Activated naive CD8-positive, alpha-beta T cell treated with anti-CD3 and anti-CD28 coated beads for 36 hours (primary cell): Measurements from ENCODE around the gene ZSCAN21. TPM values are rescaled to one million over a fixed set of nuclear protein-coding genes. Genes with fewer than 3 reads are reported as not detected.
A peak's percentile ranks its signal among the peaks of the same experiment; 100 is the strongest.

Source experiments
- DNase-seq: peaks from one replicate; pipeline ENCODE4 v3.0.0; 2021
- H3K27ac Mint-ChIP-seq: one replicate; pipeline ENCODE4 v1.8.0; 2022; ENCODE audit warnings: mild to moderate bottlenecking, moderate library complexity, mixed read lengths
- H3K27me3 Mint-ChIP-seq: one replicate; pipeline ENCODE4 v1.8.0; 2022; ENCODE audit warnings: mild to moderate bottlenecking, mixed read lengths
- H3K36me3 Mint-ChIP-seq: one replicate; pipeline ENCODE4 v1.8.0; 2021; ENCODE audit warnings: mild to moderate bottlenecking, mixed read lengths
- H3K4me1 Mint-ChIP-seq: one replicate; pipeline ENCODE4 v1.8.0; 2021; ENCODE audit warnings: mixed read lengths
- H3K4me3 Mint-ChIP-seq: one replicate; pipeline ENCODE4 v1.8.0; 2022; ENCODE audit warnings: mild to moderate bottlenecking, moderate library complexity, mixed read lengths
- H3K9me3 Mint-ChIP-seq: one replicate; pipeline ENCODE4 v1.8.0; 2022; ENCODE audit warnings: mixed read lengths
- total RNA-seq, 2 experiments: library from RNA; stranded (reverse); gene quantifications; one replicate each; pipeline ENCODE4 v1.2.3, GENCODE V29; 2021

ZSCAN21 gene
- total RNA-seq, 2 experiments from 2014 or later = 9.0 to 9.4 TPM

- no peak for DNase-seq
- peaks cover 18% of the 10 kb centered on the region for H3K4me1 Mint-ChIP-seq
- no peaks in the 10 kb centered on the region for H3K9me3 Mint-ChIP-seq
- peaks cover 2% of the 10 kb centered on the region for H3K36me3 Mint-ChIP-seq
- no peak overlapping the region for H3K4me3 Mint-ChIP-seq
- H3K27ac Mint-ChIP-seq = no peak overlapping the region
- H3K27me3 Mint-ChIP-seq = no peaks in the 10 kb centered on the region
These were observed 3.6 kb downstream of the ZSCAN21 start for GRCh38 chr7:100053215-100053614.

GRCh38 chr7:100057006-100057405 is 7.4 kb downstream of the ZSCAN21 start:
- H3K36me3 Mint-ChIP-seq = peaks cover 8% of the 10 kb centered on the region
- H3K27me3 Mint-ChIP-seq = no peaks in the 10 kb centered on the region
- H3K9me3 Mint-ChIP-seq = no peaks in the 10 kb centered on the region
- H3K27ac Mint-ChIP-seq = no peak overlapping the region
- H3K4me3 Mint-ChIP-seq = no peak overlapping the region
- no peaks in the 10 kb centered on the region for H3K4me1 Mint-ChIP-seq
- no peak for DNase-seq

- H3K36me3 Mint-ChIP-seq = peaks cover 8% of the 10 kb centered on the region
These were observed 9.7 kb downstream of the ZSCAN21 start for GRCh38 chr7:100059251-100059739.

GRCh38 chr7:100061518-100062193 is 12.1 kb downstream of the ZSCAN21 start:
- Mint-ChIP-seq H3K27me3 (no peaks in the 10 kb centered on the region), H3K27ac (peak overlapping the region; percentile 6), H3K4me1 (no peaks in the 10 kb centered on the region), H3K9me3 (no peaks in the 10 kb centered on the region), H3K4me3 (no peak overlapping the region), H3K36me3 (peaks cover 10% of the 10 kb centered on the region)
- no peak for DNase-seq

More at GRCh38 chr7:100059251-100059739, 9.7 kb downstream of the ZSCAN21 start:
- no peak overlapping the region for H3K4me3 Mint-ChIP-seq
- no peak for DNase-seq
- H3K4me1 Mint-ChIP-seq = no peaks in the 10 kb centered on the region
- no peaks in the 10 kb centered on the region for H3K9me3 Mint-ChIP-seq
- no peaks in the 10 kb centered on the region for H3K27me3 Mint-ChIP-seq
- H3K27ac Mint-ChIP-seq = no peak overlapping the region

- no peaks in the 10 kb centered on the region for H3K9me3 Mint-ChIP-seq
- H3K27ac Mint-ChIP-seq = no peak overlapping the region
- no peak overlapping the region for H3K4me3 Mint-ChIP-seq
- H3K27me3 Mint-ChIP-seq = no peaks in the 10 kb centered on the region
- H3K36me3 Mint-ChIP-seq = peaks cover 17% of the 10 kb centered on the region
- DNase-seq = no peak
- no peaks in the 10 kb centered on the region for H3K4me1 Mint-ChIP-seq
These were observed 13.8 kb downstream of the ZSCAN21 start for GRCh38 chr7:100063376-100063775.

GRCh38 chr7:100064162-100064561 is 14.6 kb downstream of the ZSCAN21 start:
- Mint-ChIP-seq H3K27ac (no peak overlapping the region), H3K4me1 (no peaks in the 10 kb centered on the region), H3K4me3 (no peak overlapping the region), H3K9me3 (no peaks in the 10 kb centered on the region), H3K36me3 (peaks cover 17% of the 10 kb centered on the region), H3K27me3 (no peaks in the 10 kb centered on the region)
- no peak for DNase-seq

- Mint-ChIP-seq H3K4me3 (no peak overlapping the region), H3K36me3 (peaks cover 27% of the 10 kb centered on the region), H3K4me1 (no peaks in the 10 kb centered on the region), H3K27ac (no peak overlapping the region), H3K27me3 (no peaks in the 10 kb centered on the region), H3K9me3 (peaks cover 7% of the 10 kb centered on the region)
- DNase-seq = no peak
These were observed 16.0 kb downstream of the ZSCAN21 start for GRCh38 chr7:100065452-100066186.

- peaks cover 21% of the 10 kb centered on the region for H3K9me3 Mint-ChIP-seq
- no peak for DNase-seq
- H3K4me3 Mint-ChIP-seq = no peak overlapping the region
- no peaks in the 10 kb centered on the region for H3K4me1 Mint-ChIP-seq
- no peak overlapping the region for H3K27ac Mint-ChIP-seq
- peaks cover 39% of the 10 kb centered on the region for H3K36me3 Mint-ChIP-seq
- H3K27me3 Mint-ChIP-seq = no peaks in the 10 kb centered on the region
These were observed 17.4 kb downstream of the ZSCAN21 start for GRCh38 chr7:100066953-100067352.

- peaks cover 30% of the 10 kb centered on the region for H3K9me3 Mint-ChIP-seq
- H3K27me3 Mint-ChIP-seq = no peaks in the 10 kb centered on the region
- H3K27ac Mint-ChIP-seq = no peak overlapping the region
- H3K36me3 Mint-ChIP-seq = peaks cover 69% of the 10 kb centered on the region
- DNase-seq = no peak
- no peak overlapping the region for H3K4me3 Mint-ChIP-seq
- no peaks in the 10 kb centered on the region for H3K4me1 Mint-ChIP-seq
These were observed 20.4 kb downstream of the ZSCAN21 start for GRCh38 chr7:100069991-100070390.

- H3K36me3 Mint-ChIP-seq = peaks cover 78% of the 10 kb centered on the region
- no peaks in the 10 kb centered on the region for H3K27me3 Mint-ChIP-seq
- peaks cover 30% of the 10 kb centered on the region for H3K9me3 Mint-ChIP-seq
- H3K4me1 Mint-ChIP-seq = no peaks in the 10 kb centered on the region
- H3K27ac Mint-ChIP-seq = no peak overlapping the region
- no peak for DNase-seq
- H3K4me3 Mint-ChIP-seq = no peak overlapping the region
These were observed 21.6 kb downstream of the ZSCAN21 start for GRCh38 chr7:100071018-100071723.

GRCh38 chr7:100072462-100072861 is 22.9 kb downstream of the ZSCAN21 start:
- H3K4me3 Mint-ChIP-seq = no peak overlapping the region
- H3K9me3 Mint-ChIP-seq = peaks cover 30% of the 10 kb centered on the region
- H3K27me3 Mint-ChIP-seq = no peaks in the 10 kb centered on the region
- peaks cover 77% of the 10 kb centered on the region for H3K36me3 Mint-ChIP-seq
- no peak for DNase-seq
- H3K4me1 Mint-ChIP-seq = peaks cover 3% of the 10 kb centered on the region
- H3K27ac Mint-ChIP-seq = no peak overlapping the region

- peak overlapping the region; percentile 54 for H3K27ac Mint-ChIP-seq
- H3K27me3 Mint-ChIP-seq = no peaks in the 10 kb centered on the region
These were observed 25.3 kb downstream of the ZSCAN21 start for GRCh38 chr7:100074841-100075240.

GRCh38 chr7:100075418-100075817 is 25.8 kb downstream of the ZSCAN21 start:
- peaks cover 25% of the 10 kb centered on the region for H3K9me3 Mint-ChIP-seq
- H3K27ac Mint-ChIP-seq = no peak overlapping the region
- DNase-seq = no peak

More at GRCh38 chr7:100074841-100075240, 25.3 kb downstream of the ZSCAN21 start:
- Mint-ChIP-seq H3K9me3 (peaks cover 29% of the 10 kb centered on the region), H3K4me3 (no peak overlapping the region), H3K36me3 (peaks cover 72% of the 10 kb centered on the region), H3K4me1 (peaks cover 10% of the 10 kb centered on the region)
- DNase-seq = no peak

GRCh38 chr7:100077205-100077604 is 27.6 kb downstream of the ZSCAN21 start:
- no peaks in the 10 kb centered on the region for H3K27me3 Mint-ChIP-seq
- peaks cover 7% of the 10 kb centered on the region for H3K9me3 Mint-ChIP-seq
- no peak overlapping the region for H3K27ac Mint-ChIP-seq
- no peak overlapping the region for H3K4me3 Mint-ChIP-seq
- peaks cover 22% of the 10 kb centered on the region for H3K4me1 Mint-ChIP-seq
- DNase-seq = no peak
- peaks cover 57% of the 10 kb centered on the region for H3K36me3 Mint-ChIP-seq

More at GRCh38 chr7:100075418-100075817, 25.8 kb downstream of the ZSCAN21 start:
- Mint-ChIP-seq H3K4me3 (no peak overlapping the region), H3K27me3 (no peaks in the 10 kb centered on the region), H3K4me1 (peaks cover 16% of the 10 kb centered on the region), H3K36me3 (peaks cover 70% of the 10 kb centered on the region)

GRCh38 chr7:100079024-100079560 is 29.5 kb downstream of the ZSCAN21 start:
- no peaks in the 10 kb centered on the region for H3K27me3 Mint-ChIP-seq
- H3K4me1 Mint-ChIP-seq = peaks cover 30% of the 10 kb centered on the region
- peaks cover 38% of the 10 kb centered on the region for H3K36me3 Mint-ChIP-seq
- no peak overlapping the region for H3K27ac Mint-ChIP-seq
- H3K9me3 Mint-ChIP-seq = no peaks in the 10 kb centered on the region
- H3K4me3 Mint-ChIP-seq = no peak overlapping the region
- DNase-seq = no peak
